ENCODE data around the gene CADPS2.

CADPS2 gene

GRCh38 chr7:122628651-122629411 lies 257.4 kb downstream of the CADPS2 start:
- DNase-seq (ENCODE audit: low read depth in 1 of 2, low spot score in 1 of 2), result no peak

GRCh38 chr7:122626785-122627184 lies 259.5 kb downstream of the CADPS2 start:
- Histone ChIP-seq H3K4me3 (replicated peaks; ENCODE audit: insufficient read depth, low read length) (no peak overlapping the region), H3K27me3 (ENCODE audit: insufficient read depth, poor library complexity, severe bottlenecking) (no peaks in the 10 kb centered on the region), H3K27ac (replicated peaks) (no peak overlapping the region)
- no peak for DNase-seq (ENCODE audit: low read depth in 1 of 2, low spot score in 1 of 2)
- TF ChIP-seq POLR2AphosphoS5 (IDR thresholded peaks at IDR 0.05; ENCODE audit: low read depth) (no peak), CTCF (IDR thresholded peaks at IDR 0.05; ENCODE audit: insufficient read depth, low read length) (no peak), SPI1 (IDR thresholded peaks at IDR 0.05; ENCODE audit: borderline replicate concordance, low read depth) (no peak), GABPA (IDR thresholded peaks at IDR 0.05; ENCODE audit: low read depth) (no peak), REST (IDR thresholded peaks at IDR 0.05; ENCODE audit: insufficient replicate concordance, low read depth) (no peak)

More at GRCh38 chr7:122628651-122629411, 257.4 kb downstream of the CADPS2 start:
- no peak overlapping the region for H3K27ac ChIP-seq (replicated peaks)
- H3K4me3 ChIP-seq (replicated peaks; ENCODE audit: insufficient read depth, low read length), result no peak overlapping the region
- no peak for TF ChIP-seq REST (IDR thresholded peaks at IDR 0.05; ENCODE audit: insufficient replicate concordance, low read depth)
- H3K27me3 ChIP-seq (ENCODE audit: insufficient read depth, poor library complexity, severe bottlenecking), result no peaks in the 10 kb centered on the region

- H3K4me3 ChIP-seq (replicated peaks; ENCODE audit: insufficient read depth, low read length), result no peak overlapping the region
- no peak for TF ChIP-seq REST (IDR thresholded peaks at IDR 0.05; ENCODE audit: insufficient replicate concordance, low read depth)
- no peak for TF ChIP-seq GABPA (IDR thresholded peaks at IDR 0.05; ENCODE audit: low read depth)
- TF ChIP-seq SPI1 (IDR thresholded peaks at IDR 0.05; ENCODE audit: borderline replicate concordance, low read depth), result no peak
- no peak for TF ChIP-seq POLR2AphosphoS5 (IDR thresholded peaks at IDR 0.05; ENCODE audit: low read depth)
- no peak for TF ChIP-seq CTCF (IDR thresholded peaks at IDR 0.05; ENCODE audit: insufficient read depth, low read length)
- no peak overlapping the region for H3K27ac ChIP-seq (replicated peaks)
- H3K27me3 ChIP-seq (ENCODE audit: insufficient read depth, poor library complexity, severe bottlenecking), result no peaks in the 10 kb centered on the region
- no peak for DNase-seq (ENCODE audit: low read depth in 1 of 2, low spot score in 1 of 2)
Measured at GRCh38 chr7:122622682-122623081, 263.6 kb downstream of the CADPS2 start.

Measured in HL-60 (cell line).